LHCN-M2 (cell line): ENCODE measurements around the gene CASP1. TPM values are rescaled to one million over a fixed set of nuclear protein-coding genes. Genes with fewer than 3 reads are reported as not detected.
"Not testable (repeated sequence)": the region's sequence is repeated elsewhere in the genome, so short reads cannot be mapped to it uniquely, and the experiment has no call there.

ENCODE experiments used
- DNase-seq: peaks from one replicate; pipeline ENCODE4 v3.0.0-alpha.2; 2012; ENCODE audit warnings: low read depth
- total RNA-seq: library from RNA; depleted of rRNA; stranded (reverse); fragments of >200 nt; gene quantifications from 2 replicates; pipeline ENCODE4 v1.2.3, GENCODE V29; 2014

Gene CASP1
- total RNA-seq, 1 experiment from 2014 or later = 6.5 TPM

- peak; percentile 97 for DNase-seq
Measured at GRCh38 chr11:105046898-105047579, 12.1 kb upstream of the CASP1 start.

DNA sequence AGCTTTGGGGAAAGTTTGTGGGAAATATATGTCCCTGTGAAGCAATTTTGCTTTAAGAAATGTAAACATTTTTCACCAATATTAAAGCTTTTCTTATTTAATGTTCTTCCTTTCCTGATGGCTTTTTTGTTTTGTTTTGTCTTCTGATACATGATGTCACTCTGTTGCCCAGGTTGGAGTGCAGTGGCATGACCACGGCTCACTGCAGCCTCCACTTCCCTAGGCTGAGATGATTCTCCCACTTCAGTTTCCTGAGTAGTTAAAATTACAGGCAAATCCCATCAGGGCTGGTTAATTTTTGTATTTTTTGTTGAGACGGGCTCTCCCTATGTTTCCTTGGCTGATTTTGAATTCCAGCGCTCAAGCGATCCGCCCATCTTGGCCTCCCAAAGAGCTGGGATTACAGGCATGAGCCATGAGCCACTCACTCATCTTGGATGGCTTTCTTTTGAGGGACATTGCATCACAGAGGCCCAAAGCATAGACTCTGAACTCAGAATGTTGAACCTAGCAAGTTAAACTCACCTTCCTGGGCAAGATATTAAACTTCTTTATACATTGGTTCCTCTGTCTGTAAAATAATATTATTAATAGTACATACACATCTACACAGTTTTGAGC is 10.8 kb upstream of the CASP1 start:
- no peak for DNase-seq

GRCh38 chr11:105044557-105045524 is 9.9 kb upstream of the CASP1 start, which contains the start of gene CARD16:
Gene CARD16, minus strand, starts transcription at chr11:105045335. Its CDS starts 38 bp downstream, at chr11:105045297.
- not testable (repeated sequence) for DNase-seq

DNA sequence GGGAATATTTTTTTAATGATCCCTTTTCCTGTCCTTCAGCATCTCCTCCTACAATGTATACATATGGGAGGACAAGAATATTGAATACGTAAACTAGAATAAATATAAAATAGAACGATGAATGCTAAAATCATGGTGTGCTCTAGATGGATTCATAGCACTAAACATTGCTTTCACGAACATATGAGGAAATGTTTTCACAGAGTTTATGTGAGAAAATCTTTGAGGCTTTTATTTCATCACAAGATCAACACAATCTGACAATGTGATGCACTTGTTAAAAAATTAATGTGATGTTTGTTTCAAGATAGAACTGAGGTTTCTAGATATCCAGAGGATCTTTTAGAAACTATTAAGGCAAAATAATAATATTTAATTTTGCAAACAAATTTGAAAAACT is 7.2 kb upstream of the CASP1 start:
- no peak for DNase-seq

- no peak for DNase-seq
Measured at GRCh38 chr11:105040703-105041102, 5.8 kb upstream of the CASP1 start.

DNA sequence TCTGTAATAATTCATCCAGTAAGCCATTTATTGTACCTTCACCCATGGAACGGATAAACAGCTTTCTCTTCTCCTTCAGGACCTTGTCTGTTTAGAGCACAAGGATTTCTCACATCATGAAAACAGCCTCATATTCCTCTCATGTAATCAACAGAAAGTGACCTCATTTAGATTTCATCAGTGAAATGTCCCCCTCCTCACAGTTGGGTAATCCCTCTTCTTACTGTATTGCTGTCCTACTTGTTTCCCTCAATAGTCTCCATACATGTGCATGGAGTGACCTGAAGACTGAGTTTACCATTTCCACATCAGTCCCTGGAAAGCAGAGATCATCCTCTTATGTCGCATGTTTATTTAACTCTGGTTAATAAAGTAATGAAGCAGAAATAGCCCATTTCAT is 556 bp downstream of the CASP1 start:
- not testable (repeated sequence) for DNase-seq

GRCh38 chr11:105033781-105034180 is 1.2 kb downstream of the CASP1 start:
- no peak for DNase-seq

GRCh38 chr11:105033343-105033742 is 1.6 kb downstream of the CASP1 start:
- no peak for DNase-seq

GRCh38 chr11:105032495-105032894 is 2.4 kb downstream of the CASP1 start:
- no peak for DNase-seq

DNA sequence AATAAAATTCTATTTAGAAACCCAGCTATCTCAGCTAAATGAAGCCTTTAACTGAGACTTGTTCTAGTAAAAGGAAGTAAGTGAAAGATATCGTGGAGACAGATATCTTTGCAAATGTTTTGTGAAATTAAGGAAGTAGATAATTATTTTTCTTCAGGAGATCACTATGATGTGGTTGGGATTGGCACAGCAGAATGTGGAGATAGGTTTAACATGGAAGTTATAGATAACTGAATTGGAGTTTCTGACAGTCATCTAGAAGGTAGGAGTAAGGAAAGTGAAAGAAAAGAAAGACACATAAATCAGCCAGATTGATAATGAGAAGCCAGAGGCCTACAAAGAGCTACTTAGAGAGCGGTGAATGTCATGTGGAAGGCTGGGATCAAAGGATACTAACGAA is 7.3 kb downstream of the CASP1 start:
- DNase-seq = no peak

- DNase-seq = no peak
Measured at GRCh38 chr11:105024394-105024793, 10.6 kb downstream of the CASP1 start.

GRCh38 chr11:105023003-105023402 is 11.9 kb downstream of the CASP1 start, which contains the start of gene CASP5:
Gene CASP5, minus strand, starts transcription at chr11:105023168. Its CDS starts 32 bp downstream, at chr11:105023136.
- no peak for DNase-seq

DNA sequence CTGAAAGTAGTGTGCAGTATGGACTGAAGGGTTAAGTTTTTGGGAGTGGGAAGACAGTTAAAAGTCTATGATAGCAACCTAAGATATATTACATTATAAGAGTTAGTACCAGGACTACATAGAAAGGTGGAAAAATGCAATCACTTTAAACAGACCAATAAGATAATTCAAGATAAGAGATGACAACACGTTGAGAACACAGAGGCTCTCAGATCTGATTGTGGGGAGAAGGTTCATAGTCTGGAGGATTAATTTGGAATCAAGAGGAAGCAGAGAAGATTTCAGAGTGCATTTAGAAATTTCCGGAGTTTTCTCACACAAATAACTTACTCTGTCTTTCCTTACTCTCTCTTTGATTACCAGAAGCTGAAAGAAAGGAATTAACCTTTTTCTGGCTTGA is 12.4 kb downstream of the CASP1 start:
- no peak for DNase-seq

GRCh38 chr11:105007463-105007862 is 27.5 kb downstream of the CASP1 start:
- no peak for DNase-seq

GRCh38 chr11:105005451-105005845 is 29.5 kb downstream of the CASP1 start:
- DNase-seq = no peak

DNA sequence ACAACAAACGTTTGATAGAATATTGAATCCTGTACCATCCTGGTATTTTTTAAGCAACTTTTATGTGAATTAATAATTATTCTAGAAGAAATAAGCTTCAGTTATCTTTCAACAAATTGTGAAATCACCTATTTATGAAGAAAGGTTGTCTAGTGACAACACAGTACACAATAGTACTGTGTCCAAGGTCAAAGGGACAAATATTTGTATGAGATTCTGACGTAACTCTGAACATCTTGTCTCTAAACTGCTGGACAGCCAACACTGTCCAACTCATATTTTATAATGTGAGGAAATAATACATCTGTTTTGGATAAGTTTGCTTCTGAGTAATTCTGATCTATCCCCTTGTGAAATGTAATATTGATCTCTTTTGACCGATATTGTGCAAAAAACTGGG is 30.9 kb downstream of the CASP1 start:
- no peak for DNase-seq

DNA sequence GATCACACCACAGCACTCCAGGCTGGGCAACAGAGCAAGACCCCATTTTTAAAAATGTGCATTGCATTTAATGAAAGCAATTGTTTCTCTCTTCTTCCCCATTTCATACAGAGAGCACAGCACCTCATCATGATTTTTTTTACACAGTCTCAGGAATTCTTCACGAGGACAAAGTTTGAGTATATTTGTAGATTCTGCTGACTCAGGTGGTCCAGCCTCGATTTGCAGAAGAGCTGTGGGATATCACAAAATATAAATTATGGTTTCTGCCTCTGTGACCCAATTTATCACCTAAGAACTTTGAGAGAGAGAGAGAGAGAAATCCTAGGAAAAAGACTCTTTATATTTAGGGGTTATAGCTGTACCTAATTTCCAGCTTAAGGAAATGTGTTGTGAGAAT is 31.8 kb downstream of the CASP1 start:
- DNase-seq = no peak

- no peak for DNase-seq
Measured at GRCh38 chr11:105000797-105001196, 34.1 kb downstream of the CASP1 start.

GRCh38 chr11:105000167-105000566 is 34.8 kb downstream of the CASP1 start:
- DNase-seq = peak; percentile 16

DNA sequence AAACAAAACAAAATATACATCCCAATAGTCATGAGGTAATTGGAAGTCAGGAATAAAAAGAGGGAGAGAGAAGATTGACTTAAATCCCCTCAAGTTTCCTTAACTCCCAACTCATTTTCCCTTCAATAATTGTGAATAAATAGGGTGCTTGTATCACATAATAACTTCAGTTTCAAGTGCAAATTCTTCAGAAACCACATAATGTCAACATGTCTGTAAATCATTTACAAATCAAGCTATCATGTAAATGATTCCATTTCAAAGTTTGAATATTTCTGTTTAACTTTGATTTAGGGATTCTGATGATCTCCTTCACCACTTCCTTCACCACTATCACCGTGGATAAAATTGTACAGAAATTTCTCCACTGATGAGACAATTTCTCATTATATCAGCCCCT is 35.2 kb downstream of the CASP1 start:
- DNase-seq = no peak

DNA sequence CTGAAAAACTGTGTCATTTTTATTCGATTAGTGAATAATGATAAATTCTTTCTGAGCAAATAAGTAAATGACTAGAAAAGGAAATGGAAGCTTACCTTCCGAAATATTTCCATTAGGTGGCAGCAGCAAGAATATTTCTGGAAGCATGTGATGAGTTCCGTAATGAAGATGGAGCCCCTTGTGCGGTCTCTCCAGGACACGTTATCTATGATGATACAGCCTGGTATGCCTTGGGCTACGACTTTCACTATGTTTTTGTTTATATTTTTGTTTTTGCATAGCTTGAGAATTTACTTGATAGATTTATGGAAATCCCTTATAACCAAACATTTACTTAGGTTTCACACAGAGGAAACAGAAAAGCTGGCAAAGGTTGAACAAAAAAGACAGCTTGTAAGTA is 37.7 kb downstream of the CASP1 start:
- DNase-seq = peak; percentile 45

- DNase-seq = no peak
Measured at GRCh38 chr11:104995001-104995408, 39.9 kb downstream of the CASP1 start.
